NCI-H1417 treated with DMSO at 0.1 percent for 48 hours (cell line): ENCODE results near the gene ZNF396.

ENCODE experiments used
- DNase-seq: peaks from one replicate; lab custom pipeline; 2025; lab: John Stamatoyannopoulos, UW

The ZNF396 gene

DNA sequence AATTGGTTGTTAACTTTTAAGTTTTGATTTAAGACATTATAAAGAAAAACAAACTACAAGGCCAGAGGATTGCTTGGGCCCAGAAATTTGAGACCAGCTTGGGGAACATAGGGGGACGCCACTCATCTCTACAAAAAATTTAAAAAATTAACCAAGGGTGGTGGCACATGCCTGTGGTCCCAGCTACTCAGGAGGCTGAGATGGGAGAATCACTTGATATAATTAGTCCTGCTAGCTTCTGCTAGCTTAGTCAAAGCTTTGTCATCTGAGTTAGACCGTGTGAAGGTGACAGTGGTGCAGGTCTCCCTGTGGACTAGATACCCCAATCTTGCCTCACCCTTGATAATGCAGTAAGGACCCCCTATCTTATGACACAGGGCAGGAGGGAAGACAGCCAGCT is 6.0 kb upstream of the ZNF396 start:
- DNase-seq, result no peak

- no peak for DNase-seq
Measured at GRCh38 chr18:35379421-35379820, 2.3 kb upstream of the ZNF396 start.

DNA sequence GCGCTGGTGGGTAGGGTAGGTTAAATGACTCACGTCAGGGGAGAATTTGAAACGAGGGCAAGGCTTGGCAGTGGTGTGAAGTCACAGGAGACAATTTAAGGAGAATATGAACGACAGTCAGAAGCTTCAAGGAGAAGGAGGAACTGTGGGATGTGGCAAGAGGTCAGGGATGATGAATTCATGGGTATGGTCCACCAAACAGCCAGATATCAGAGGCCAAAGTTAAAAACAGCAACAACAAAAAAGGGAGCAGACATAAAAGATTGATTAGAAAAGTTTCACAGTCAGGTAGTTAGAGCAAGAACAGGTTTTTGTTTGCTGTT is 1.4 kb upstream of the ZNF396 start:
- no peak for DNase-seq

GRCh38 chr18:35377875-35378573 is 887 bp upstream of the ZNF396 start:
- DNase-seq, result no peak

DNA sequence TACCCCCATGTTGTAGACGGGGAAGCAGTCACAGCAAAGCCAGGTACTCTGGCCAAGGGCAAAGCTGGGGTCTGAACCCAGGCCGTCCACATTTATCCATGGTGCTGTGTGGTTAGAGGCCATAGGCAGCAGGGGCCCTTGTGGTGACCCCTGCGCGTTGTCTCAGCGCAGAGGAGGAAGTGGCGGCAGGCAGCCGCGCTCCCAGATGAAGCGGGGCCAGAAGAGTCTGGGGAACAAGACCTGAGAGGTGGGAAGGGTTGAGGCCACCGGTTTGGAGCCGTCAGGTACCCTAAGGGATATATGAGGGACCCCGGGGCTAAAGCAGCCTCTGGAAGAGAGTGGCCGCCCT is 770 bp downstream of the ZNF396 start:
- DNase-seq, result no peak

DNA sequence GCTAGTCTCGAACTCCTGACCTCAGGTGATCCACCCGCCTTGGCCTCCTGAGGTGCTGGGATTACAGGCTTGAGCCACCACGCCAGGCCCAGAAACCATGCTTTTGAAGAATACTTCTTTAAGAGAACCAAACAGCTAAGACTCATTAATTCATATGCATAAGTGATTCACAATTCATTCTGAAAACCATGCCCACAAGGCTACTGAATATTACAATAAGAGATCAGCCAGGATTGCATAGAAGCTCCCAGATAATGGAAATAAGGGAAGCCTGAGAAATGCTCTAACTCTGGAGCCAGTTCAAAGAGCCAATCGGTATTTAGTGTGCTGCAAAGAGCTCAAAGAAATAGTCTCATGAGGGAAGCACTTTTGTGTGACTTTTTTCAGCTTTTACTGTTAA is 2.4 kb downstream of the ZNF396 start:
- DNase-seq, result no peak

DNA sequence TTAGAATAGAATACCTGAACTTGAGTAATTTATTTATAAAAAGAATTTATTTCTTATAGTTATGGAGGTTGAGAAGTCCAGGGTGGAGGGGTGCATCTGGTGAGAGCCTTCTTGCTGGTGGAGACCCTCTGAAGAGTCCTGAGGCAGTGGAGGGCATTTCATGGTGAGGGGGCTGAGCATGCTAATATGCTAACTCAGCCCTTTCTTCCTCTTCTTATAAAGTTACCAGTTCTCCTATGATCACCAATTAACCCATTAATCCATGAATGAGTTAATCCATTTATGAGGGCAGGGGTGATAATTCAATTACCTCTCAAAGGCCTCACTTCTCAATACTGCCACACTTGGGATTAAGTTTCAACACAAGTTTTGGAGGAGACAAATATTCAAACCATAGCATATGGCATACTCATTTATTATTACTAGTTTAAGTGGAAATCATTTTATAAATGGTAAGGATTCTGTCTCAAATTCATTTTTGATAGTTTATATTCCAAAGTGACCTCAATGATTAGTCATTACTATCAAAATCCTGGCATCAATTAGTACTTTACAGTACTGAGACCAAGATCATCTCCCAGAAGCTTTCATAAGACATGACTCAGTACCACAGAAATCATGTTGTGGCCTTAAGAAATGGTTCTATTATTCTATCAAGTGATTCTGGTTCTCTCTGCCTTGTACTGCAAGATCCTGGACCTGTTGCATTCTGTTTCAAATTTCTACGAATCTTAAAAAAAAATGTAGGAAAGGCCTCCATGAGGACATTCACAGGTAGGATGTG is 5.5 kb downstream of the ZNF396 start:
- no peak for DNase-seq

DNA sequence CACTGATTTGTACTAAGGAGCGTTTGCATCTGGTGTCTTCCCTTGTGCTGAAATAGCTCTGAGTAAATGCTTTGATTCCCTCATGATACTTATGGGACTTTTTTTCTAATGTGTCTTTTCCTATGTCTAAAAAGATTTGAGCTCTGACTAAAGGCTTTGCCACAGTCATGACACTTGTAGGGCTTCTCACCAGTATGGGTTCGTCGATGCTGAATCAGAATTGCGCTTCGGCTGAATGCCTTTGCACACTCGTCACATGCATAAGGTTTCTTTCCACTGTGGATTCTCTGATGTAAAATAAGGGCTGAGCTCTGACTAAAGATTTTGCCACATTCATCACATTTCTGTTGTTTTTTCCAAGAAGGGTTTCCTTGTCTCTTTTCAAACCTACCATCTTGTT is 8.0 kb downstream of the ZNF396 start:
- no peak for DNase-seq

DNA sequence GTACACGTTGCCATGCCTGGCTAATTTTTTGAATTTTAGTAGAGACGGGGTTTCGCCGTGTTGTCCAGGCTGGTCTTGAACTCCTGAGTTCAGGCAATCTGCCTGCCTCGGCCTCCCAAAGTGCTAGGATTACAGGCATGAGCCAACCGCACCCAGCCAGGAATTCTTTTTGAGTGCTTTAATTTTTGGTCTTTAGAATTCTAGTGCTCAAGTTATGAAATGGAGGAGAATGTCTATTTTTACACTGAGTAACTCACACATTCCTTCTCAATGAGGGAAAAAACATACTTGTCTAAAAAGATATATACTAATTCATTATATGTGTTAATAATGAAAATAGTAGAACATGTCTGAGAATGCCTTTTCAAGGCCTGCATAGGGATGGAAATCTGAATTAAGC is 8.5 kb downstream of the ZNF396 start:
- no peak for DNase-seq

DNA sequence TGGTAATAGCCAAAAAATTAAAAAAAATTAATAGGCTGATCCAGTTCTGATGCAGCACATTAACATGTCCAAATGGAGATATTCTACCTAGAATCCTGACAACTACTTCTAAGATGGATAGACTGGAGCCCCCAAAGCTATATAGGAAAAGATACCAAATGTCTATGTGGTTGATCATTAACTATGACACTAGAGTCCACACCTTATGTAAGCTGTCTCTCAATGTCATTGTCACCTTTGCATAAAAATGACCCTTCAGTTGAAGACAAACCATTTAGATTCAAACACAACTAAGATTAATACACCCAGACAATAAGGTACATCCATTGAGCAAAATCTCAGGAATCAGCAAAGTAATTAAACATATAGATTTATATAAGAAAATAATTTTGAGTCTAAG is 14.6 kb downstream of the ZNF396 start:
- DNase-seq, result no peak

- no peak for DNase-seq
Measured at GRCh38 chr18:35361570-35362321, 15.4 kb downstream of the ZNF396 start.

DNA sequence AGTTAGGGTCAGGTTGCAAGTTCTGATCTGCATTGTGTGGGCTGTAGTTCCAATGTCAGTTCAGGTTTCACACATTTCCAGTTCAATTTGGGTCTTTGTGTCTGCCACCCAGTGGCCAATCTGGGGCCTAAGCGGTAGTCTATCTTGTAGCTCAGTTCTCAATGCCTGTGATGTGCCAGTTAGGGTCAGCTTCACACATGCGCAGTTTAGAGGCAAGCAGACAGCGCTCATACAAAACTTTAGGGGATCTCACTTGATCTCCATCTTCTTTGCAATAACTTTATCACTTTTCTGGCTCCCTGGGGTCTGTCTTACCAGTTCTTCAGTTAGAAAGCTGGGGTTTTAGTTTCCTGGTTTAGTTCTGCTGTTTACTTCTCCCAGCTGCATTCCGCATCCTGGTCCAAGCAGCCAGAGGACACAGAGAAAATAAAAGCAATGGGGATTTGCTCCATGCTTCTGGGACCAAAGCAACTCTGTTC is 22.0 kb downstream of the ZNF396 start:
- no peak for DNase-seq

DNA sequence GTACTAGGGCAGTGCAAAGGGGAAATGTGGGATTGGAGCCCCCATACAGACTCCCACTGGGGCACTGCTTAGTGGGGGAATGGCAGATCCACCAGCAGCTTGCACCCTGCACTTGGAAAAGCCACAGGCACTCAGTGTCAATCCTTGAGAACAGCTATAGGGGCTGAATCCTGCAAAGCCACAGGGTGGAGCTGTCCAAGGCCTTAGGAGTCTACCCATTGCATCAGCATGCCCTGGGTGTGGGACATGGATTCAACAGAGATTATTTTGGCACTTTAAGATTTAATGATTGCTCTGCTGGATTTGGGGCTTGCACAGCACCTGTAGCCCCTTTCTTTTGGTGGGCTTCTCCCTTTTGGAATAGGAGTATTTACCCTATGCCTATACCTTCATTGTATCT is 24.4 kb downstream of the ZNF396 start:
- DNase-seq, result no peak

- no peak for DNase-seq
Measured at GRCh38 chr18:35352283-35352682, 24.9 kb downstream of the ZNF396 start.

DNA sequence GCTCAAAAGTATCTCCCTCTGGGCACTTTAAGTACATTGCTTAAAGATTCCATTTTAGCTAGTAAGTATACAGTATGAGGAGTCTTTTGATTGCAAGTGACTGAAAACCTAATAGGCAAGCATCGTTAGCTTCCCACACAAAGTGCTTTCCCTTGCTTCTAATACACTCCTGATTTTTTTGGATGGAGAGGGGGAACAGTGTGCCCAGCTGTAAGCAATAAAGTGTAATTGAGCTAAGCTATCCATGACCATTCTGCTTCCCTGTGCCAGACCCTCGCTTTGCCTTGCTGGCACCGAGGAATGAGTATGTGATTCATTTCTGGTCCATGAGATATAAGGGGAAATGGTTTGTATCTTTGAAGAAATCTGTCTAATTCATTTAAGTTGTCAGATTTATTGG is 29.1 kb downstream of the ZNF396 start:
- DNase-seq, result no peak

DNA sequence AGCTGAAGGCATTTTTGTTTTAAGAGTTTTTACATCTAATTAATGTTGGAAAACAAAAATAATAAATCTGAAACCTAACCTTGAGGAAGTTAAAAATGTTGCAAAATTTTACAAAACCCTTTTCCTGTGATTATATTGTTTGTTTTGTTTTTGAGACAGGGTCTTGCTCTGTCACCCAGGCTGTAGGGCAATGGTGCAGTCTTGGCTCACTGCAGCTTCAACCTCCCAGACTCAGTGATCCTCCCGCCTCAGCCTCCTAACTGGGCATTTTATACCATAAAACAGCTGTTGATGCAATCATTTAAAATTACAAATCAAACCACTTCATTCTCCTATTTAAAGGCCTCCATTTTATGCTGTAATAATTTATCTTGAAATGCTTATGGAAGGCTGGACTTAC is 31.2 kb downstream of the ZNF396 start:
- no peak for DNase-seq

- DNase-seq, result no peak
Measured at GRCh38 chr18:35345460-35345921, 31.6 kb downstream of the ZNF396 start.

DNA sequence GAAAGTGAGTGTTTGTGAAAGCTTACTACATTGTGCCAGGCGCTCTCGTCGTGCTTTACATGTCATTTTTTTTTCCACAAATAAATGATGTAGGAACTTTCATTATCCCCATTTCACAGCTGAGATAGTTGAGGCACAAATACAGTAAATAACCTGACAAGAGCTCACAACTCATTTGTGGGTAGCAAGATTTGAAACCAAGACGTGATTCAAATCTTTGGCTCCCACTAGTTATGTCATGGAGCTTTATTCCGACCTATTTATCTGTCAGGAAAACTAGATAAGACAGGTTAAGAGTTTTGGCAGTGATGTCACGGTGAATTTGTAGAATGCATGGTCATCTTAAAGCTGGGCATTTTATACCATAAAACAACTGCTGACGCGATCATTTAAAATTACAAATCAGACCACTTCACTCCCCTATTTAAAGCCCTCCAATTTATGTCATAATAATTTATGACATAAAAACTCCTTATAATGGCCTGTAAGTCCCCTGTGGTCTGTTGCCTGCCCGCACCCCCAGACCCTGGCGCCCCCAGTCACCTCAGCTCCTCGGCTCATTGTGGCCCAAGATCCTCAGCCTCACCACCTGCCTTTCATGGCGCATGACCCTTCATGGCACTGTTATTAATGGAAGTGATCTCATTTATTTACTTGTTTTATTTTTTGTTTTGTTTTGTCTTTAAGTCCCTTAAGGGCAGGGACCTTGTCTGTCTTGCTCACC is 32.2 kb downstream of the ZNF396 start:
- no peak for DNase-seq

- peak; percentile 80 for DNase-seq
Measured at GRCh38 chr18:35343936-35344735, 33.0 kb downstream of the ZNF396 start, which contains the start of gene ZNF24. Gene ZNF24, minus strand, starts transcription at chr18:35344420. Its CDS starts 3,770 bp downstream, at chr18:35340650.

GRCh38 chr18:35343488-35343935 is 33.6 kb downstream of the ZNF396 start:
- DNase-seq, result no peak

GRCh38 chr18:35337286-35337685 is 39.9 kb downstream of the ZNF396 start:
- no peak for DNase-seq
